PC-3 (cell line): ENCODE measurements around the gene SLC38A10. TPM values are rescaled to one million over a fixed set of nuclear protein-coding genes. Genes with fewer than 3 reads are reported as not detected.

Experiments used
- ATAC-seq: fragments of 200-7000 bp; cut with Tn5 transposase; 2 replicates; pipeline ENCODE4 v1.9.1; 2020; ENCODE audit warnings: mild to moderate bottlenecking, moderate library complexity
- BruUV-seq: library from RNA; stranded (reverse); fragments of 400-500 nt; replicated peaks from 2 replicates; lab custom pipeline; 2021; lab: Mats Ljungman, UMichigan
- CTCF ChIA-PET: fragments of 300-600 bp; sonication (Branson Sonifier 250); formaldehyde crosslinking; loops from one replicate; lab custom pipeline; 2022; ENCODE audit warnings: antibody characterized with exemption; lab: Charles Lee
- POLR2A ChIA-PET: fragments of 300-600 bp; sonication (Branson Sonifier 250); formaldehyde crosslinking; loops from one replicate; lab custom pipeline; 2022; ENCODE audit warnings: antibody characterized with exemption; ENCODE audit not compliant: unreplicated experiment; lab: Charles Lee
- DNase-seq: peaks from one replicate; pipeline ENCODE4 v3.0.0-alpha.2; 2015
- H2AFZ ChIP-seq: fragments of 300-600 bp; sonication (generic); 2 replicates; pipeline ENCODE4 v1.6.0; 2016; ENCODE audit warnings: antibody characterized with exemption, low read length
- H3F3A ChIP-seq: fragments of 300-600 bp; sonication (generic); one replicate; pipeline ENCODE4 v1.6.0; 2017; ENCODE audit warnings: antibody characterized with exemption, low read length, control low read depth, mild to moderate bottlenecking; ENCODE audit not compliant: unreplicated experiment
- H3K27ac ChIP-seq: fragments of 300-600 bp; sonication (generic); 2 replicates; pipeline ENCODE4 v1.5.1; 2016; ENCODE audit warnings: mild to moderate bottlenecking, low read length
- H3K27me3 ChIP-seq: fragments of 300-600 bp; sonication (generic); 2 replicates; pipeline ENCODE4 v1.6.1; 2016; ENCODE audit warnings: low read length, mixed read lengths
- H3K36me3 ChIP-seq: fragments of 300-600 bp; sonication (generic); 2 replicates; pipeline ENCODE4 v1.6.1; 2016; ENCODE audit warnings: low read depth, mixed run types, low read length, mixed read lengths
- H3K4me1 ChIP-seq: fragments of 300-600 bp; sonication (generic); 2 replicates; pipeline ENCODE4 v1.5.1; 2016; ENCODE audit warnings: low read length; ENCODE audit not compliant: insufficient read depth
- H3K4me2 ChIP-seq: fragments of 300-600 bp; sonication (generic); 2 replicates; pipeline ENCODE4 v1.6.0; 2016; ENCODE audit warnings: low read length
- H3K4me3 ChIP-seq: fragments of 300-600 bp; sonication (generic); 2 replicates; pipeline ENCODE4 v1.5.1; 2016; ENCODE audit warnings: mild to moderate bottlenecking, low read length, mixed read lengths
- H3K79me2 ChIP-seq: fragments of 300-600 bp; sonication (generic); 2 replicates; pipeline ENCODE4 v1.6.1; 2017; ENCODE audit warnings: low read length, mixed read lengths
- H3K9ac ChIP-seq: fragments of 300-600 bp; sonication (generic); 2 replicates; pipeline ENCODE4 v1.6.0; 2016; ENCODE audit warnings: mild to moderate bottlenecking, low read length
- H3K9me2 ChIP-seq: fragments of 300-600 bp; sonication (generic); replicated peaks from 2 replicates; pipeline ENCODE4 v1.6.1; 2016; ENCODE audit warnings: mixed run types, low read length, mixed read lengths
- H3K9me3 ChIP-seq: fragments of 300-600 bp; sonication (generic); 2 replicates; pipeline ENCODE4 v1.6.1; 2016; ENCODE audit warnings: low read length, mixed read lengths
- H4K20me1 ChIP-seq: fragments of 300-600 bp; sonication (generic); 2 replicates; pipeline ENCODE4 v1.6.1; 2016; ENCODE audit warnings: low read length, mixed read lengths
- EZH2 ChIP-seq: fragments of 300-600 bp; sonication (generic); IDR thresholded peaks from one replicate; pipeline ENCODE4 v1.6.1; 2017; ENCODE audit warnings: antibody characterized with exemption, mild to moderate bottlenecking, low read length; ENCODE audit not compliant: unreplicated experiment
- EZH2phosphoT487 ChIP-seq: fragments of 300-600 bp; sonication (generic); IDR thresholded peaks from 2 replicates; pipeline ENCODE4 v1.6.1; 2018; ENCODE audit warnings: mild to moderate bottlenecking, antibody characterized with exemption, low read length, borderline replicate concordance
- intact Hi-C: fragments of 100-400 bp; cut with micrococcal nuclease; formaldehyde crosslinking; loops from 2 replicates; pipeline ENCODE4 v1.9.0; 2023
- total RNA-seq: library from RNA; depleted of rRNA; stranded (reverse); fragments of >200 nt; gene quantifications from 2 replicates; pipeline ENCODE4 v1.2.3, GENCODE V29; 2014
- TF ChIP-seq, protein P1 (sequence below): fragments of 300-600 bp; sonication (generic); conservative IDR thresholded peaks from 2 replicates; pipeline ENCODE4 v1.5.1; 2017; ENCODE audit warnings: antibody characterized with exemption, low read depth, mild to moderate bottlenecking, low read length

The SLC38A10 gene
- total RNA-seq, 1 experiment from 2014 or later, result 77.8 TPM

GRCh38 chr17:81324851-81325713 lies 30.0 kb upstream of the SLC38A10 start:
- BruUV-seq, result no TSS peak
- Histone ChIP-seq H3K27ac (no peak overlapping the region), H3K4me2 (no peak overlapping the region), H3K9me3 (no peaks in the 10 kb centered on the region), H3K36me3 (no peaks in the 10 kb centered on the region), H3K4me3 (no peak overlapping the region), H3K4me1 (peaks cover 21% of the 10 kb centered on the region), H4K20me1 (no peaks in the 10 kb centered on the region), H2AFZ (no peak overlapping the region), H3K79me2 (no peaks in the 10 kb centered on the region), H3K9ac (no peak overlapping the region), H3K27me3 (no peaks in the 10 kb centered on the region), H3F3A (peaks cover 5% of the 10 kb centered on the region), H3K9me2 (no peaks in the 10 kb centered on the region)
- ChIA-PET POLR2A (no interaction called here), CTCF (interaction anchor here (0.7 kb wide), 1 partner anchor 9 kb away, joined by 4 read pairs; no protein-coding TSS in a partner anchor)
- intact Hi-C loops, result no loop called here
- DNase-seq (no peak), ATAC-seq (no peak)
- TF ChIP-seq EZH2phosphoT487 (no peak), EZH2 (no peak)
- TF ChIP-seq, protein P1, sequence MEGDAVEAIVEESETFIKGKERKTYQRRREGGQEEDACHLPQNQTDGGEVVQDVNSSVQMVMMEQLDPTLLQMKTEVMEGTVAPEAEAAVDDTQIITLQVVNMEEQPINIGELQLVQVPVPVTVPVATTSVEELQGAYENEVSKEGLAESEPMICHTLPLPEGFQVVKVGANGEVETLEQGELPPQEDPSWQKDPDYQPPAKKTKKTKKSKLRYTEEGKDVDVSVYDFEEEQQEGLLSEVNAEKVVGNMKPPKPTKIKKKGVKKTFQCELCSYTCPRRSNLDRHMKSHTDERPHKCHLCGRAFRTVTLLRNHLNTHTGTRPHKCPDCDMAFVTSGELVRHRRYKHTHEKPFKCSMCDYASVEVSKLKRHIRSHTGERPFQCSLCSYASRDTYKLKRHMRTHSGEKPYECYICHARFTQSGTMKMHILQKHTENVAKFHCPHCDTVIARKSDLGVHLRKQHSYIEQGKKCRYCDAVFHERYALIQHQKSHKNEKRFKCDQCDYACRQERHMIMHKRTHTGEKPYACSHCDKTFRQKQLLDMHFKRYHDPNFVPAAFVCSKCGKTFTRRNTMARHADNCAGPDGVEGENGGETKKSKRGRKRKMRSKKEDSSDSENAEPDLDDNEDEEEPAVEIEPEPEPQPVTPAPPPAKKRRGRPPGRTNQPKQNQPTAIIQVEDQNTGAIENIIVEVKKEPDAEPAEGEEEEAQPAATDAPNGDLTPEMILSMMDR, result no peak

DNA sequence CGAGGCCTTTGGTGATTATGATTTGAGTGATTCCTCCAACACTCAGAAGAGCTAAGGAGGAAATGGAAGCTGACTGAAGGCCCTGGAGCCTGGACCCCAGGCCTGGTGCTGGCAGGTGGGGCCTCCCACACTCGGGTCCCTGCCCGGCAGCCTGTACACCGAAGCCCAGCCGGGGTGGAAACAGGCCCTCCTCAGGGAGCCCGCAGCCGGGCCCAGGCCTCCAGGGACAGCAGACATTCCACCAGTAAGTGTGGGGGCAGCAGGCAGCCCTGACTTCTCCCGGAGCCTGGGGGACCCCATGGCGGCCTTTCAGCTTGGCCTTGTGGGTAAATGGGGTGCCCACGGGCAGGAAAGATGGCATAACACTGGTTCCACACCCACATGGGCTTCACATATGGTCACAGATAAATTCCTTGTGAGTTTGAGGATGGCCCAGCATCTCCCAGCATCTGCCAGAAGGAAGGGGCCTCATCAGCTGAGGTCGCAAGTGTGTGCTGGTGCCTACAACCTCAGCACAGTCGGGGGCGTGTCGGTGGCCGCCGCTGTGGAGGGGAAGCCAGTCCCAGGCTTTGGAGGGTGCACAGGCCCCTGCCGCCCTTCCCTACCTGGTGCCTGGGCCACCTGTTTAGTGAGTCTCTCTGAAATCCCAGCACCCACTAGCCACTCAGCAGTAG lies 29.2 kb upstream of the SLC38A10 start:
- Histone ChIP-seq H3K9me2 (no peaks in the 10 kb centered on the region), H4K20me1 (no peaks in the 10 kb centered on the region), H3K36me3 (no peaks in the 10 kb centered on the region), H2AFZ (no peak overlapping the region), H3K27ac (no peak overlapping the region), H3K4me2 (no peak overlapping the region), H3K79me2 (no peaks in the 10 kb centered on the region), H3K4me3 (no peak overlapping the region), H3K9ac (no peak overlapping the region), H3F3A (peaks cover 5% of the 10 kb centered on the region), H3K4me1 (peaks cover 15% of the 10 kb centered on the region), H3K9me3 (no peaks in the 10 kb centered on the region), H3K27me3 (no peaks in the 10 kb centered on the region)
- TF ChIP-seq EZH2 (no peak), EZH2phosphoT487 (no peak)
- TF ChIP-seq, protein P1, result no peak
- ATAC-seq, result no peak
- ChIA-PET POLR2A (no interaction called here), CTCF (no interaction called here)
- intact Hi-C loops, result no loop called here
- DNase-seq, result no peak
- no TSS peak for BruUV-seq
